HCT116 (cell line): ENCODE data around the gene TUBGCP5.

Experiments used
- EZH2 ChIP-seq: fragments of 200-600 bp; sonication (generic); IDR thresholded peaks from 2 replicates; pipeline ENCODE4 v1.6.1; 2017; ENCODE audit warnings: antibody characterized with exemption, mixed run types
- POLR2AphosphoS5 ChIP-seq: IDR thresholded peaks from 2 replicates; pipeline ENCODE4 v1.6.1; 2011; ENCODE audit warnings: mild to moderate bottlenecking, low read depth, low read length, moderate library complexity
- YY1 ChIP-seq: IDR thresholded peaks from 2 replicates; pipeline ENCODE4 v1.6.1; 2011; ENCODE audit warnings: low read length, low read depth, moderate library complexity, mild to moderate bottlenecking; ENCODE audit not compliant: insufficient replicate concordance; ENCODE audit errors: extremely low read depth
- TF ChIP-seq, protein P1 (sequence below), 3 experiments: fragments of 200-600 bp in 1 of 3; sonication (generic) in 1 of 3; IDR thresholded peaks in 2 of 3; conservative IDR thresholded peaks in 1 of 3; 2 replicates each; pipeline ENCODE4 v1.5.1; 2012 to 2017; ENCODE audit warnings: low read depth in 2 of 3, low read length in 2 of 3, antibody characterized with exemption in 1 of 3, borderline replicate concordance in 1 of 3, control low read depth in 1 of 3, mild to moderate bottlenecking in 1 of 3, mixed read lengths in 1 of 3, mixed run types in 1 of 3, moderate library complexity in 1 of 3; ENCODE audit not compliant: insufficient read depth in 1 of 3

DNA sequence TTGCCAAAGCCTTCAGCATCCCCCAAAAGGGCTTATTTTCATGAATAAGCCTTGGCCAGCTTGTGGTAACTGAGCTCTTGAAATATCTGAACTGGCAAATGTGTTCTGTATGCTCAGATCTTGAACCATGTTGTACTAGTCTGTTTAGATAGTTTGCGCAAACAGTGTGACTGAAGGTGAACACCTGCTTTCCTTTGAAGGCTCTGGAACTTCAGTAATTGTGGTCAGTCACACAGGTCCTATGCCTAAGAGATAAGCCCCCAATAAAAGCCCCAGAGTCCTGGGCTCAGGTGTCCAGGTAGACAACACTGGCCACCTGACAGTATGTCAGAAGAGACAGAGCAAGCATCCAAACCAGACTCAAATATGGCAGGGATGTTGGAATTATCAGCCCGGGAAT is 5.4 kb downstream of the TUBGCP5 start:
- TF ChIP-seq, protein P1, sequence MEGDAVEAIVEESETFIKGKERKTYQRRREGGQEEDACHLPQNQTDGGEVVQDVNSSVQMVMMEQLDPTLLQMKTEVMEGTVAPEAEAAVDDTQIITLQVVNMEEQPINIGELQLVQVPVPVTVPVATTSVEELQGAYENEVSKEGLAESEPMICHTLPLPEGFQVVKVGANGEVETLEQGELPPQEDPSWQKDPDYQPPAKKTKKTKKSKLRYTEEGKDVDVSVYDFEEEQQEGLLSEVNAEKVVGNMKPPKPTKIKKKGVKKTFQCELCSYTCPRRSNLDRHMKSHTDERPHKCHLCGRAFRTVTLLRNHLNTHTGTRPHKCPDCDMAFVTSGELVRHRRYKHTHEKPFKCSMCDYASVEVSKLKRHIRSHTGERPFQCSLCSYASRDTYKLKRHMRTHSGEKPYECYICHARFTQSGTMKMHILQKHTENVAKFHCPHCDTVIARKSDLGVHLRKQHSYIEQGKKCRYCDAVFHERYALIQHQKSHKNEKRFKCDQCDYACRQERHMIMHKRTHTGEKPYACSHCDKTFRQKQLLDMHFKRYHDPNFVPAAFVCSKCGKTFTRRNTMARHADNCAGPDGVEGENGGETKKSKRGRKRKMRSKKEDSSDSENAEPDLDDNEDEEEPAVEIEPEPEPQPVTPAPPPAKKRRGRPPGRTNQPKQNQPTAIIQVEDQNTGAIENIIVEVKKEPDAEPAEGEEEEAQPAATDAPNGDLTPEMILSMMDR (IDR thresholded peaks at IDR 0.05 in 2 of 3, conservative IDR thresholded peaks at IDR 0.05 in 1 of 3; ENCODE audit: borderline replicate concordance in 1 of 3, insufficient read depth in 1 of 3, low read depth in 2 of 3, low read length in 2 of 3): no peak
- TF ChIP-seq POLR2AphosphoS5 (no peak), EZH2 (no peak), YY1 (no peak)
